CD14-positive monocyte (primary cell): ENCODE measurements around the gene TBCK. TPM values are rescaled to one million over a fixed set of nuclear protein-coding genes. Genes with fewer than 3 reads are reported as not detected.

Experiments used
- DNase-seq, 3 donors: peaks; one replicate each; pipeline ENCODE4 v3.0.0-alpha.2; 2011 to 2022
- H2AFZ ChIP-seq: 2 replicates; pipeline ENCODE4 v1.6.0; 2012; ENCODE audit warnings: mild to moderate bottlenecking, low read depth, low read length, inconsistent platforms; ENCODE audit not compliant: insufficient read depth, poor library complexity, severe bottlenecking
- H3K27ac ChIP-seq, 2 donors: 1 replicate in 1 of 2; 2 replicates in 1 of 2; pipeline ENCODE4 v1.5.1; 2012 to 2013; ENCODE audit warnings: low read length in 2 of 2, control low read depth in 1 of 2, inconsistent platforms in 1 of 2, low read depth in 1 of 2, mild to moderate bottlenecking in 1 of 2
- H3K27me3 ChIP-seq, 2 donors: one replicate each; pipeline versions ENCODE4 v1.6.0 to v1.6.1; 2011 to 2013; ENCODE audit warnings: low read length in 2 of 2; ENCODE audit not compliant: control insufficient read depth in 2 of 2, insufficient read depth in 2 of 2
- H3K36me3 ChIP-seq, 2 donors: replicated peaks in 1 of 2; 1 replicate in 1 of 2; 2 replicates in 1 of 2; pipeline versions ENCODE4 v1.5.1 to v1.6.1; 2012 to 2013; ENCODE audit warnings: low read length in 2 of 2, control low read depth in 1 of 2, inconsistent platforms in 1 of 2, mild to moderate bottlenecking in 1 of 2; ENCODE audit not compliant: insufficient read depth in 2 of 2, control insufficient read depth in 1 of 2
- H3K4me1 ChIP-seq, 2 donors: 1 replicate in 1 of 2; 2 replicates in 1 of 2; pipeline versions ENCODE4 v1.5.1 to v1.6.1; 2012 to 2013; ENCODE audit warnings: low read length in 2 of 2, control low read depth in 1 of 2, inconsistent platforms in 1 of 2, mild to moderate bottlenecking in 1 of 2, moderate library complexity in 1 of 2; ENCODE audit not compliant: insufficient read depth in 2 of 2, control insufficient read depth in 1 of 2
- H3K4me2 ChIP-seq: replicated peaks from 2 replicates; pipeline ENCODE3; 2012; ENCODE audit warnings: low read length, moderate library complexity, mild to moderate bottlenecking; ENCODE audit not compliant: poor library complexity, severe bottlenecking; ENCODE audit errors: extremely low read depth
- H3K4me3 ChIP-seq, 3 experiments: fragments of 200-600 bp in 1 of 3; sonication (generic) in 1 of 3; replicated peaks in 1 of 3; 1 replicate in 2 of 3; 2 replicates in 1 of 3; pipeline ENCODE4 v1.5.1; 2011 to 2013; ENCODE audit warnings: low read length in 3 of 3, mild to moderate bottlenecking in 3 of 3, control low read depth in 2 of 3, low read depth in 2 of 3, inconsistent platforms in 1 of 3, moderate library complexity in 1 of 3
- H3K79me2 ChIP-seq: 2 replicates; pipeline ENCODE4 v1.6.0; 2012; ENCODE audit warnings: mild to moderate bottlenecking, control low read depth, inconsistent platforms, low read length, moderate library complexity; ENCODE audit not compliant: insufficient read depth
- H3K9ac ChIP-seq: 2 replicates; pipeline ENCODE4 v1.6.0; 2017; ENCODE audit warnings: low read length, mild to moderate bottlenecking; ENCODE audit not compliant: insufficient read depth, poor library complexity, severe bottlenecking
- H3K9me3 ChIP-seq, 2 donors: replicated peaks in 1 of 2; 1 replicate in 1 of 2; 2 replicates in 1 of 2; pipeline versions ENCODE4 v1.5.1 to v1.6.1; 2012 to 2013; ENCODE audit warnings: low read length in 2 of 2, control low read depth in 1 of 2; ENCODE audit not compliant: control insufficient read depth in 1 of 2, insufficient read depth in 1 of 2
- H4K20me1 ChIP-seq: 2 replicates; pipeline ENCODE4 v1.6.0; 2012; ENCODE audit warnings: mild to moderate bottlenecking, low read length, control low read depth, moderate library complexity; ENCODE audit not compliant: insufficient read depth
- H3K27ac Mint-ChIP-seq, 7 donors: one replicate each; pipeline ENCODE4 v1.8.0; 2020; ENCODE audit warnings: mild to moderate bottlenecking in 7 of 7, mixed read lengths in 7 of 7, moderate library complexity in 6 of 7, inconsistent platforms in 2 of 7
- H3K27me3 Mint-ChIP-seq, 3 donors: one replicate each; pipeline ENCODE4 v1.8.0; 2021 to 2022; ENCODE audit warnings: low read depth in 3 of 3, mild to moderate bottlenecking in 3 of 3, mixed read lengths in 3 of 3, moderate library complexity in 3 of 3, inconsistent platforms in 1 of 3
- H3K36me3 Mint-ChIP-seq, 2 donors: one replicate each; pipeline ENCODE4 v1.8.0; 2020; ENCODE audit warnings: mixed read lengths in 2 of 2, inconsistent platforms in 1 of 2, mild to moderate bottlenecking in 1 of 2
- H3K4me1 Mint-ChIP-seq: one replicate; pipeline ENCODE4 v1.8.0; 2020; ENCODE audit warnings: mild to moderate bottlenecking, mixed read lengths
- H3K4me3 Mint-ChIP-seq, 2 donors: one replicate each; pipeline ENCODE4 v1.8.0; 2020; ENCODE audit warnings: mild to moderate bottlenecking in 2 of 2, mixed read lengths in 2 of 2, moderate library complexity in 1 of 2
- H3K9me3 Mint-ChIP-seq, 7 donors: one replicate each; pipeline ENCODE4 v1.8.0; 2020 to 2022; ENCODE audit warnings: mixed read lengths in 7 of 7, mild to moderate bottlenecking in 6 of 7, moderate library complexity in 6 of 7, inconsistent platforms in 2 of 7
- CTCF ChIP-seq: fragments of 200-600 bp; IDR thresholded peaks from one replicate; pipeline ENCODE4 v1.8.0; 2022; ENCODE audit warnings: antibody characterized with exemption, mild to moderate bottlenecking
- WGBS: methylation state at CpG from one replicate; pipeline ENCODE4 v1.1.5; 2013; ENCODE audit warnings: missing lambda C conversion rate; ENCODE audit not compliant: insufficient coverage; 5-methylcytosine and 5-hydroxymethylcytosine counted together
- intact Hi-C, 2 donors: fragments of 100-400 bp; cut with micrococcal nuclease; formaldehyde crosslinking; loops; one replicate each; pipeline versions ENCODE4 v1.15.0 to v1.15.1; 2023
- polyA minus RNA-seq: library from RNA; depleted of rRNA, polyadenylated mRNA; stranded (reverse); fragments of >200 nt; gene quantifications from 2 replicates; pipeline ENCODE4 v1.2.3, GENCODE V29; 2012
- polyA plus RNA-seq, 3 donors: library from polyadenylated mRNA; depleted of rRNA in 1 of 3; unstranded in 2 of 3; stranded (reverse) in 1 of 3; fragments of 300-500 nt in 2 of 3; fragments of >200 nt in 1 of 3; fragmentation: Illumina TruSeq in 2 of 3; gene quantifications; 1 replicate in 2 of 3; 2 replicates in 1 of 3; pipeline ENCODE4 v1.2.3, GENCODE V29; 2012 to 2021
- total RNA-seq, 12 experiments: library from RNA in 1 of 12; stranded (reverse) in 1 of 12; fragments of 120-200 nt in 1 of 12; gene quantifications; one replicate each; pipeline ENCODE4 v1.2.4 and lab custom pipeline; 2013 to 2026; ENCODE audit warnings: mixed read lengths in 6 of 12, inconsistent platforms in 1 of 12

The TBCK gene
- 35.2 TPM for total RNA-seq (2013)
- polyA plus RNA-seq (10 to 100 TPM in 2 of 3 donors, 1 to 10 TPM in 1; 8.0 to 14.0 (median 12.5) TPM), polyA minus RNA-seq (14.5 and 17.0 TPM in 2 replicates), total RNA-seq (lab: John Stamatoyannopoulos, UW) (4.7 to 31.4 (median 15.3) reads per million in 11 experiments)

GRCh38 chr4:106315968-106316772 lies at the start of gene TBCK, which contains the start of gene AIMP1:
Gene TBCK, minus strand, starts transcription at chr4:106316209. Its CDS starts 7,249 bp downstream, at chr4:106308960.
Gene AIMP1, plus strand, starts transcription at chr4:106316550. Its CDS starts 8,460 bp downstream, at chr4:106325010.
- TF ChIP-seq CTCF = no peak
- Mint-ChIP-seq H3K9me3 (peaks cover 0 to 9% (median 2%) of the 10 kb centered on the region in 7 donors), H3K36me3 (peaks cover 10 to 12% of the 10 kb centered on the region in 2 donors), H3K27ac (peak within 1 kb of the TSS in 2 of 7 donors; percentile 63 to 78), H3K4me1 (peaks cover 17% of the 10 kb centered on the region), H3K4me3 (no peak within 1 kb of the TSS), H3K27me3 (peaks cover 0 to under 1% (median 0%) of the 10 kb centered on the region in 3 donors)
- intact Hi-C loops = no loop called here
- H3K4me2 ChIP-seq = peak within 1 kb of the TSS; percentile 77
- no peaks in the 10 kb centered on the region for H4K20me1 ChIP-seq
- H2AFZ ChIP-seq = peak within 1 kb of the TSS; percentile 81
- H3K36me3 ChIP-seq = peaks cover 5 to 13% of the 10 kb centered on the region in 2 donors
- no peaks in the 10 kb centered on the region for H3K27me3 ChIP-seq
- H3K4me1 ChIP-seq = peaks cover 20 to 25% of the 10 kb centered on the region in 2 donors
- no peaks in the 10 kb centered on the region for H3K9me3 ChIP-seq
- H3K27ac ChIP-seq = peak within 1 kb of the TSS; percentile 100
- peak within 1 kb of the TSS; percentile 94 for H3K9ac ChIP-seq
- H3K4me3 ChIP-seq = peak within 1 kb of the TSS; percentile 94 to 100 (median 95)
- H3K79me2 ChIP-seq = peaks cover 83% of the 10 kb centered on the region
- under 1% methylated on average over 38 of the region's 44 CpGs for WGBS
- peak; percentile 91 to 95 (median 93) for DNase-seq

GRCh38 chr4:106365613-106366012 lies 49.6 kb upstream of the TBCK start:
- no peaks in the 10 kb centered on the region for H3K36me3 ChIP-seq
- H3K79me2 ChIP-seq = no peaks in the 10 kb centered on the region
- Mint-ChIP-seq H3K9me3 (no peaks in the 10 kb centered on the region), H3K4me3 (no peak overlapping the region), H3K4me1 (peaks cover 27% of the 10 kb centered on the region), H3K27ac (no peak overlapping the region), H3K36me3 (no peaks in the 10 kb centered on the region), H3K27me3 (peaks cover 0 to 2% (median 0%) of the 10 kb centered on the region in 3 donors)
- 90% methylated on average over 1 of the region's 1 CpG for WGBS
- H3K9ac ChIP-seq = no peak overlapping the region
- DNase-seq = peak; percentile 18 to 59 (median 26)
- H3K9me3 ChIP-seq = no peaks in the 10 kb centered on the region
- intact Hi-C loops = no loop called here
- no peak overlapping the region for H3K4me3 ChIP-seq
- no peak overlapping the region for H3K27ac ChIP-seq
- no peak overlapping the region for H2AFZ ChIP-seq
- no peak for TF ChIP-seq CTCF
- H3K27me3 ChIP-seq = no peaks in the 10 kb centered on the region
- H3K4me1 ChIP-seq = peaks cover 8 to 16% of the 10 kb centered on the region in 2 donors
- no peaks in the 10 kb centered on the region for H4K20me1 ChIP-seq
- H3K4me2 ChIP-seq = no peak overlapping the region
